A673 (cell line): Measurements from ENCODE around the gene KRT76. TPM values are rescaled to one million over a fixed set of nuclear protein-coding genes. Genes with fewer than 3 reads are reported as not detected.

Source experiments
- BruUV-seq: library from RNA; stranded (reverse); fragments of 400-500 nt; replicated peaks from 2 replicates; lab custom pipeline; 2021; lab: Mats Ljungman, UMichigan
- CTCF ChIA-PET: fragments of 300-600 bp; sonication (Branson Sonifier 250); formaldehyde crosslinking; loops from one replicate; lab custom pipeline; 2022; ENCODE audit warnings: antibody characterized with exemption; lab: Charles Lee
- POLR2A ChIA-PET: fragments of 300-600 bp; sonication (Branson Sonifier 250); formaldehyde crosslinking; loops from one replicate; lab custom pipeline; 2022; ENCODE audit warnings: antibody characterized with exemption; ENCODE audit not compliant: low non-redundant PET; lab: Charles Lee
- DNase-seq: peaks from one replicate; pipeline ENCODE4 v3.0.0-alpha.2; 2015; ENCODE audit warnings: low spot score
- H3K27ac ChIP-seq: fragments of 200-600 bp; sonication (generic); 2 replicates; pipeline ENCODE4 v1.5.1; 2016; ENCODE audit warnings: mixed run types, low read depth, mild to moderate bottlenecking, mixed read lengths, antibody characterized with exemption, low read length; ENCODE audit not compliant: poor library complexity, severe bottlenecking
- H3K27me3 ChIP-seq: fragments of 200-600 bp; sonication (generic); replicated peaks from 2 replicates; pipeline ENCODE4 v1.6.1; 2017; ENCODE audit warnings: mixed run types, low read depth, mild to moderate bottlenecking, mixed read lengths, antibody characterized with exemption, low read length; ENCODE audit not compliant: insufficient read depth, poor library complexity
- H3K36me3 ChIP-seq: fragments of 200-600 bp; sonication (generic); 2 replicates; pipeline ENCODE4 v1.6.1; 2016; ENCODE audit warnings: mixed run types, mild to moderate bottlenecking, mixed read lengths, antibody characterized with exemption, low read length; ENCODE audit not compliant: insufficient read depth, poor library complexity, severe bottlenecking
- H3K4me1 ChIP-seq: fragments of 200-600 bp; sonication (generic); 2 replicates; pipeline ENCODE4 v1.6.1; 2017; ENCODE audit warnings: mixed run types, mild to moderate bottlenecking, mixed read lengths, antibody characterized with exemption, low read length; ENCODE audit not compliant: insufficient read depth, poor library complexity, severe bottlenecking
- H3K4me3 ChIP-seq: fragments of 200-600 bp; sonication (generic); 2 replicates; pipeline ENCODE4 v1.5.1; 2016; ENCODE audit warnings: low read depth, mixed run types, mild to moderate bottlenecking, mixed read lengths, low read length; ENCODE audit not compliant: poor library complexity, severe bottlenecking
- H3K9me3 ChIP-seq: fragments of 200-600 bp; sonication (generic); 2 replicates; pipeline ENCODE4 v1.6.1; 2016; ENCODE audit warnings: mixed run types, low read depth, mild to moderate bottlenecking, mixed read lengths, antibody characterized with exemption, low read length; ENCODE audit not compliant: poor library complexity, severe bottlenecking
- EZH2 ChIP-seq: fragments of 200-600 bp; sonication (generic); IDR thresholded peaks from 2 replicates; pipeline ENCODE4 v1.6.1; 2017; ENCODE audit warnings: borderline replicate concordance, low read depth, mild to moderate bottlenecking, mixed read lengths, antibody characterized with exemption, low read length; ENCODE audit not compliant: poor library complexity, severe bottlenecking
- intact Hi-C: fragments of 100-400 bp; cut with micrococcal nuclease; formaldehyde crosslinking; loops from one replicate; pipeline ENCODE4 v1.10.0; 2022; ENCODE audit not compliant: unreplicated experiment
- total RNA-seq: library from RNA; stranded (reverse); gene quantifications from 2 replicates; pipeline ENCODE4 v1.2.3, GENCODE V29; 2021
- TF ChIP-seq, protein P1 (sequence below): fragments of 300-800, 200-600 bp; sonication (generic); conservative IDR thresholded peaks from 2 replicates; pipeline ENCODE4 v1.5.1; 2017; ENCODE audit warnings: low read depth, mild to moderate bottlenecking, antibody characterized with exemption, low read length, moderate library complexity, mixed read lengths

The KRT76 gene
- total RNA-seq, 1 experiment from 2014 or later: not detected

DNA sequence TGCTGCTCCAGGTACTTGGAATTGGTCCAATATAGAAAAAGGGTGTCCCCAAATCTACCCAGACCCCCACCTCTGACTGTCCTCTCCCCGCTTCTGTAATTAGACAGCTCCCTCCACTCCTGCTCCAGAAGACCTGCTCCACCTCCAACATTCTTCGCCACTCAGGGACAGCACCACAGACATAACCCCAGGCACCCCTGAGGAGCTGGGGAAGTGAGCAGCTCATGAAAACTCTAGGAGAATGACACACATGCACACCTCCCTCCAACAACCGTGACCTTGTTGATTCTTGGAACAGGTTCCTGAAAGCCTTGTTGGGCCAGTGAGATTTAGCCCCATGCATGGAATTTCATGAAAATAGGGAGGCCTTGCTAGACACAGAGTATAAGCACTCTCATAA is 28.6 kb upstream of the KRT76 start:
- H3K4me3 ChIP-seq: no peak overlapping the region
- H3K36me3 ChIP-seq: no peaks in the 10 kb centered on the region
- no TSS peak for BruUV-seq
- TF ChIP-seq, protein P1, sequence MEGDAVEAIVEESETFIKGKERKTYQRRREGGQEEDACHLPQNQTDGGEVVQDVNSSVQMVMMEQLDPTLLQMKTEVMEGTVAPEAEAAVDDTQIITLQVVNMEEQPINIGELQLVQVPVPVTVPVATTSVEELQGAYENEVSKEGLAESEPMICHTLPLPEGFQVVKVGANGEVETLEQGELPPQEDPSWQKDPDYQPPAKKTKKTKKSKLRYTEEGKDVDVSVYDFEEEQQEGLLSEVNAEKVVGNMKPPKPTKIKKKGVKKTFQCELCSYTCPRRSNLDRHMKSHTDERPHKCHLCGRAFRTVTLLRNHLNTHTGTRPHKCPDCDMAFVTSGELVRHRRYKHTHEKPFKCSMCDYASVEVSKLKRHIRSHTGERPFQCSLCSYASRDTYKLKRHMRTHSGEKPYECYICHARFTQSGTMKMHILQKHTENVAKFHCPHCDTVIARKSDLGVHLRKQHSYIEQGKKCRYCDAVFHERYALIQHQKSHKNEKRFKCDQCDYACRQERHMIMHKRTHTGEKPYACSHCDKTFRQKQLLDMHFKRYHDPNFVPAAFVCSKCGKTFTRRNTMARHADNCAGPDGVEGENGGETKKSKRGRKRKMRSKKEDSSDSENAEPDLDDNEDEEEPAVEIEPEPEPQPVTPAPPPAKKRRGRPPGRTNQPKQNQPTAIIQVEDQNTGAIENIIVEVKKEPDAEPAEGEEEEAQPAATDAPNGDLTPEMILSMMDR: no peak
- no peak for TF ChIP-seq EZH2
- no peak for DNase-seq
- CTCF ChIA-PET: interaction anchor here (0.7 to 0.8 kb wide), 2 partner anchors 65 to 175 kb away, joined by 3 to 4 read pairs; no protein-coding TSS in a partner anchor
- no peaks in the 10 kb centered on the region for H3K27me3 ChIP-seq
- POLR2A ChIA-PET: no interaction called here
- no peaks in the 10 kb centered on the region for H3K9me3 ChIP-seq
- H3K27ac ChIP-seq: no peak overlapping the region
- intact Hi-C loops: no loop called here
- peaks cover 20% of the 10 kb centered on the region for H3K4me1 ChIP-seq

DNA sequence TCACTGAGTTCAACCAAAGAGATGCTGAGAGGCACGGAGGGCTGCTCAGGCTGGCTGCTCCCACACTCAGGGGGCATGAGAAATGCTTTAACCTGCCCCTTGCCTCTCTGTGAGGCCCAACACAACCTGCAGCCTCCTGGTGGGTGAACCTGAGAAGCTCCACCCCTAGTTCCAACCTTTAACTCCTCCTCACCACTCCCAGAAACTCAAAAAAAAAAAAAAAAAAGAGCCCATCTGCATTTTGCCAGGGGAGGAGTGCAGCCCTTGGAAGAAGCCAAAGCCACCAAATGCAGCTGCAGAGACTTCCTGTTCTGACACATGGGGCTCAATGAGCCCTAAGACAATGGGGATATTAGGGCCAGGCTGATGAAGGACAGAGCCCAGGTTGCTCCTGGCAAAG is 27.9 kb upstream of the KRT76 start:
- Histone ChIP-seq H3K36me3 (no peaks in the 10 kb centered on the region), H3K27ac (no peak overlapping the region), H3K4me1 (peaks cover 28% of the 10 kb centered on the region), H3K4me3 (no peak overlapping the region), H3K9me3 (no peaks in the 10 kb centered on the region), H3K27me3 (no peaks in the 10 kb centered on the region)
- no TSS peak for BruUV-seq
- ChIA-PET CTCF (interaction anchor here (0.6 to 0.7 kb wide), 2 partner anchors 66 to 175 kb away, joined by 4 to 5 read pairs; no protein-coding TSS in a partner anchor), POLR2A (no interaction called here)
- TF ChIP-seq, protein P1: no peak
- no peak for TF ChIP-seq EZH2
- DNase-seq: peak; percentile 24
- intact Hi-C loops: no loop called here

DNA sequence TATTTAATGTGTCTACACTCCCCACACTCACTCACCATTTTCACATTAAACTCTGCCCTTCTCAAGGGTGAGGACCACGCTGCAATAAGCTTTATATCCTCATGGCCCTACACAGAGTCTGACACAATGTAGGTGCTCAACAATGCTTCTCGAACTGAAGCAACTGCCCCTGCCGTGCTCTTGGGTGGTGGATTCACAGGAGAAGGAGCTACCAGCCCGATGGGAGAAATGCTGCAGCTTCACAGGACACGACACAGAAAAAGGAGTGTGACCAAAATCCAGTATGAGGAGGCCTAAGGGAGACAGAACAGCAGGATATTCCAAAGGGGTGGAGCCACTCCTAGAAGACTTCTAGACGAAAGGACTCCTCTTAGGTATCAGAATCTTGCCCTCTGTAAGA is 25.3 kb upstream of the KRT76 start:
- H3K4me1 ChIP-seq: peaks cover 28% of the 10 kb centered on the region
- BruUV-seq: no TSS peak
- POLR2A ChIA-PET: no interaction called here
- CTCF ChIA-PET: no interaction called here
- H3K27me3 ChIP-seq: no peaks in the 10 kb centered on the region
- H3K36me3 ChIP-seq: no peaks in the 10 kb centered on the region
- TF ChIP-seq EZH2: no peak
- TF ChIP-seq, protein P1: no peak
- intact Hi-C loops: no loop called here
- no peak for DNase-seq
- H3K9me3 ChIP-seq: no peaks in the 10 kb centered on the region
- H3K4me3 ChIP-seq: no peak overlapping the region
- no peak overlapping the region for H3K27ac ChIP-seq
